Measurements from ENCODE around the gene EFEMP2. TPM values are rescaled to one million over a fixed set of nuclear protein-coding genes. Genes with fewer than 3 reads are reported as not detected.

EFEMP2 gene
- total RNA-seq, 1 experiment from 2014 or later: 26.2 TPM

DNA sequence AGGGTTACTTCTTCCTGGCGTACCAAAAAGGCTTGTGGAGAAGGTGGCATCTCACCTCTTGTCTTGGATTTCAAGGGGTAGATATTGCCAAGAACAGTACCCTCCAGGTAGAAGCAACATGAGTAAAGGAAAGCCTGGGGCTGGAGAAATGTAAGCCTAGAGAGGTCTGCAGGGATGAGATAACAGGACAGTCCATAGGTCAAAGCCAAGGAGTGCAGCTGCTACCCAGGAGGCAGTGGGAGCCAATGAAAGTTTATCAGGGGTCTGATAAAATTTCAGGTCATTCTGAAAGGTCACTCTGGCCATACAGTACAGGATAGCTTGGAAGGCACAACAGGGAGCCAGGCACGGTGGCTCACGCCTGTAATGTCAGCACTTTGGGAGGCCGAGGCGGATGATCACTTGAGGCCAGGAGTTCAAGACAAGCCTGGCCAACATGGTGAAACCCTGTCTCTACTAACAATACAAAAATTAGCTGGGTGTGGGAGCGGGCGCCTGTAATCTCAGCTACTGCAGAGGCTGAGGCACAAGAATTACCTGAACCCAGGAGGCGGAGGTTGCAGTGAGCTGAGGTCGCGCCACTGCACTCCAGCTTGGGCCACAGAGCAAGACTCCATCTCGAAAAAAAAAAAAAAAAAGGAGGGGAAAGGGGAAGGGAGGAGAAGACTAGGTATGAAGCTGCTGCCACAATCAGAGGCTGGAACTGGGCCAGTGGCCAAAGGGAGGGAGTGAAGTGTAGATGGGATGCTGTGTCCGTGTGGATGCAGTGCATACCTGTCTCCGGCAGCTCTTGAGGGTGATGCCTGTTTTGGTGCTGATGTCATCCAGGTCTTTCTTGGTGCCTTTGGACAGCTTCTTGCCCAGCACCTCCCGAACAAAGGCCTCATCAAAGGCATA lies 14.5 kb upstream of the EFEMP2 start:
- no peak overlapping the region for H3K27ac ChIP-seq (ENCODE audit: insufficient read length, low read depth, low read length)
- peaks cover 23% of the 10 kb centered on the region for H3K23me2 ChIP-seq (ENCODE audit: insufficient read length, low read depth, low read length, poor library complexity, severe bottlenecking)
- H3K14ac ChIP-seq (ENCODE audit: insufficient read depth, low read length): no peak overlapping the region
- H3K79me1 ChIP-seq (ENCODE audit: insufficient read depth, low read depth, low read length, poor library complexity, severe bottlenecking): no peaks in the 10 kb centered on the region
- peaks cover 6% of the 10 kb centered on the region; the same call in 1 of the 2 replicates for H3K27me3 ChIP-seq (ENCODE audit: insufficient read depth, low read length)
- no peak overlapping the region for H2AK5ac ChIP-seq (ENCODE audit: insufficient read length, low read length)
- H3K56ac ChIP-seq (ENCODE audit: insufficient read length, low read depth, low read length): no peak overlapping the region
- H2BK5ac ChIP-seq (ENCODE audit: insufficient read length, low read length): no peak overlapping the region
- peaks cover 9% of the 10 kb centered on the region; the same call in 1 of the 2 replicates for H3K4me1 ChIP-seq (ENCODE audit: insufficient read depth, low read length)
- Mint-ChIP-seq H3K9me3 (peaks cover 2 to 4% of the 10 kb centered on the region in 2 experiments; a peak in 2 of 5 replicates), H3K4me1 (peaks cover 27 to 41% of the 10 kb centered on the region in 2 experiments), H3K27me3 (ENCODE audit: low read depth) (peaks cover 17% of the 10 kb centered on the region), H3K27ac (peak overlapping the region; percentile 35 to 99 (median 98); a peak in 3 of 7 replicates), H3K36me3 (ENCODE audit: insufficient read depth in 1 of 3, low read depth in 3 of 3) (peaks cover 35 to 55% (median 52%) of the 10 kb centered on the region in 3 experiments), H3K4me3 (peak overlapping the region; percentile 97 to 98)
- DNase-seq: no peak
- TF ChIP-seq, protein P1, sequence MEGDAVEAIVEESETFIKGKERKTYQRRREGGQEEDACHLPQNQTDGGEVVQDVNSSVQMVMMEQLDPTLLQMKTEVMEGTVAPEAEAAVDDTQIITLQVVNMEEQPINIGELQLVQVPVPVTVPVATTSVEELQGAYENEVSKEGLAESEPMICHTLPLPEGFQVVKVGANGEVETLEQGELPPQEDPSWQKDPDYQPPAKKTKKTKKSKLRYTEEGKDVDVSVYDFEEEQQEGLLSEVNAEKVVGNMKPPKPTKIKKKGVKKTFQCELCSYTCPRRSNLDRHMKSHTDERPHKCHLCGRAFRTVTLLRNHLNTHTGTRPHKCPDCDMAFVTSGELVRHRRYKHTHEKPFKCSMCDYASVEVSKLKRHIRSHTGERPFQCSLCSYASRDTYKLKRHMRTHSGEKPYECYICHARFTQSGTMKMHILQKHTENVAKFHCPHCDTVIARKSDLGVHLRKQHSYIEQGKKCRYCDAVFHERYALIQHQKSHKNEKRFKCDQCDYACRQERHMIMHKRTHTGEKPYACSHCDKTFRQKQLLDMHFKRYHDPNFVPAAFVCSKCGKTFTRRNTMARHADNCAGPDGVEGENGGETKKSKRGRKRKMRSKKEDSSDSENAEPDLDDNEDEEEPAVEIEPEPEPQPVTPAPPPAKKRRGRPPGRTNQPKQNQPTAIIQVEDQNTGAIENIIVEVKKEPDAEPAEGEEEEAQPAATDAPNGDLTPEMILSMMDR (conservative IDR thresholded peaks at IDR 0.05): no peak
- no peak overlapping the region for H3T11ph ChIP-seq (ENCODE audit: low read length)
- WGBS (ENCODE audit: extremely low coverage, insufficient read length, low lambda C conversion rate): no CpG with 5 or more reads among the region's 14 CpGs
- peak overlapping the region; percentile 24 for H3K9ac ChIP-seq (ENCODE audit: extremely low read depth, insufficient read length, low read length)
- no peaks in the 10 kb centered on the region; the same call in 1 of the 2 replicates for H3K79me2 ChIP-seq (ENCODE audit: insufficient read depth, low read length)
- H2BK15ac ChIP-seq (ENCODE audit: low read depth, low read length): no peak overlapping the region
- H3K18ac ChIP-seq (ENCODE audit: insufficient read length, low read depth, low read length): no peak overlapping the region
- peak overlapping the region; percentile 70 for H3K4me2 ChIP-seq (ENCODE audit: insufficient read depth, insufficient read length, low read length)
- no peaks in the 10 kb centered on the region for H3K9me3 ChIP-seq (ENCODE audit: control insufficient read depth, low read depth, low read length)
- no peak overlapping the region for H4K91ac ChIP-seq (ENCODE audit: insufficient read length, low read depth, low read length)
- H3K4ac ChIP-seq (ENCODE audit: low read depth, low read length): no peak overlapping the region
- H3K23ac ChIP-seq (ENCODE audit: insufficient read length, low read depth, low read length): no peak overlapping the region
- H4K8ac ChIP-seq (replicated peaks; ENCODE audit: insufficient read length, low read depth, low read length): no peak overlapping the region
- H2BK20ac ChIP-seq (ENCODE audit: low read depth, low read length, poor library complexity, severe bottlenecking): no peak overlapping the region
- no peak overlapping the region for H2AFZ ChIP-seq (ENCODE audit: low read length)
- H4K20me1 ChIP-seq (ENCODE audit: control insufficient read depth, insufficient read depth, insufficient read length): no peaks in the 10 kb centered on the region
- no peak overlapping the region for H2BK120ac ChIP-seq (ENCODE audit: low read depth, low read length, poor library complexity, severe bottlenecking)
- no peak overlapping the region for H2BK12ac ChIP-seq (ENCODE audit: insufficient read length, low read depth, low read length)
- no peak overlapping the region for H4K5ac ChIP-seq (ENCODE audit: insufficient read length, low read depth, low read length)

Data from H9 (cell line).